ENCODE measurements around the gene SMIM14.
"Not testable (repeated sequence)": the region's sequence is repeated elsewhere in the genome, so short reads cannot be mapped to it uniquely, and the experiment has no call there.

DNA sequence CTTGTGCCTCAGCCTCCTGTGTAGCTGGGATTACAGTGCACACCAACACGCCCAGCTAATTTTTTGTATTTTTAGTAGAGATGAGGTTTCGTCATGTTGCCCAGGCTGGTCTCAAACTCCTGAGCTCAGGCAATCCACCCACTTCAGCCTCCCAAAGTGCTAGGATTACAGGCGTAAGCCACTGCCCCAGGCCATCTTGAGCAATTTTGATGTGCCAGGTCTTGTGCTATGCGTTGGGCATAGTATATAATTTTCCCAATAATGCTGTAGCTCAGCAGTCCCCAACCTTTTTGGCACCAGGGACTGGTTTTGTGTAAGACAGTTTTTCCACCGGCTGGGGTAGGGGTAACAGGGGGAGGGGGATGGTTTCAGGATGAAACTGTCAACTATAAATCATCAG, 18.0 kb upstream of the SMIM14 start:
- TF ChIP-seq, protein P1, sequence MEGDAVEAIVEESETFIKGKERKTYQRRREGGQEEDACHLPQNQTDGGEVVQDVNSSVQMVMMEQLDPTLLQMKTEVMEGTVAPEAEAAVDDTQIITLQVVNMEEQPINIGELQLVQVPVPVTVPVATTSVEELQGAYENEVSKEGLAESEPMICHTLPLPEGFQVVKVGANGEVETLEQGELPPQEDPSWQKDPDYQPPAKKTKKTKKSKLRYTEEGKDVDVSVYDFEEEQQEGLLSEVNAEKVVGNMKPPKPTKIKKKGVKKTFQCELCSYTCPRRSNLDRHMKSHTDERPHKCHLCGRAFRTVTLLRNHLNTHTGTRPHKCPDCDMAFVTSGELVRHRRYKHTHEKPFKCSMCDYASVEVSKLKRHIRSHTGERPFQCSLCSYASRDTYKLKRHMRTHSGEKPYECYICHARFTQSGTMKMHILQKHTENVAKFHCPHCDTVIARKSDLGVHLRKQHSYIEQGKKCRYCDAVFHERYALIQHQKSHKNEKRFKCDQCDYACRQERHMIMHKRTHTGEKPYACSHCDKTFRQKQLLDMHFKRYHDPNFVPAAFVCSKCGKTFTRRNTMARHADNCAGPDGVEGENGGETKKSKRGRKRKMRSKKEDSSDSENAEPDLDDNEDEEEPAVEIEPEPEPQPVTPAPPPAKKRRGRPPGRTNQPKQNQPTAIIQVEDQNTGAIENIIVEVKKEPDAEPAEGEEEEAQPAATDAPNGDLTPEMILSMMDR (IDR thresholded peaks at IDR 0.05): not testable (repeated sequence)
- TF ChIP-seq SIN3A (IDR thresholded peaks at IDR 0.05; ENCODE audit: borderline replicate concordance, insufficient read depth, low read depth, low read length); TCF7L2 (IDR thresholded peaks at IDR 0.05; ENCODE audit: low read depth, low read length); POLR2AphosphoS5 (IDR thresholded peaks at IDR 0.05; ENCODE audit: low read depth, low read length): not testable (repeated sequence)
